WERI-Rb-1 (cell line): ENCODE data around the gene SHOC2.

Experiments
- DNase-seq: peaks from one replicate; pipeline ENCODE4 v3.0.0-alpha.2; 2020
- H3K27ac ChIP-seq: fragments of 250-450 bp; sonication (Bioruptor Pico); 2 replicates; pipeline ENCODE4 v1.5.1; 2020; ENCODE audit warnings: mild to moderate bottlenecking, moderate library complexity
- H3K27me3 ChIP-seq: fragments of 250-450 bp; sonication (Bioruptor Pico); 2 replicates; pipeline ENCODE4 v1.5.1; 2021; ENCODE audit warnings: mild to moderate bottlenecking, low read depth, moderate library complexity; ENCODE audit not compliant: insufficient read depth, severe bottlenecking
- H3K36me3 ChIP-seq: fragments of 250-450 bp; sonication (Bioruptor Pico); 2 replicates; pipeline ENCODE4 v1.5.1; 2020; ENCODE audit warnings: mild to moderate bottlenecking, moderate library complexity
- H3K4me3 ChIP-seq: 2 replicates; pipeline ENCODE4 v1.5.1; 2011; ENCODE audit warnings: low read depth, mild to moderate bottlenecking, control low read depth, low read length
- H3K9me3 ChIP-seq: fragments of 250-450 bp; sonication (Bioruptor Pico); 2 replicates; pipeline ENCODE4 v1.5.1; 2021; ENCODE audit warnings: mild to moderate bottlenecking, moderate library complexity; ENCODE audit not compliant: severe bottlenecking
- CTCF ChIP-seq: IDR thresholded peaks from 2 replicates; pipeline ENCODE4 v1.5.1; 2011; ENCODE audit warnings: low read depth, mild to moderate bottlenecking, control low read depth, inconsistent platforms, low read length

Gene SHOC2

GRCh38 chr10:110893559-110894179, 25.7 kb upstream of the SHOC2 start:
- H3K36me3 ChIP-seq: peaks cover 47% of the 10 kb centered on the region

DNA sequence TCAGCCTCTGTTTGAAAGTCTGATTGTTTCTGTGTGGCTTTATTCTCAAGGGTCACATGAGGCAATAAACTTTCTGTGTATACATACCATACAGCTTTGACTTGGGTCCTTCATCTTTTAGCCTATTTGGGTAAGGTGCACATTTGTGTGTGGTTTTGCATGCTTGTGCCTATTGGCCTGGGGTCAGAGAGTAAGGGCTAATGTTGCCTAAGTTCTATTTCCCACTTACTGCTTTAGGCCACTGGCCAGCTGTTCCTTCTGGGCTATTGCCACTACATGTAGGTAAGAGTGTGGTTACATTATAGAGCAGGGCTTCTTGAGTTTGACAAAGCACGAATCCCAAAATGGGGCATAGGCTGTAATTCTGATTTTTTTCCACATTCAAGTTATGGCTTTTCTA, 22.2 kb upstream of the SHOC2 start:
- TF ChIP-seq CTCF: no peak
- Histone ChIP-seq H3K9me3 (no peaks in the 10 kb centered on the region), H3K27me3 (no peaks in the 10 kb centered on the region), H3K4me3 (no peak overlapping the region), H3K36me3 (peaks cover 45% of the 10 kb centered on the region), H3K27ac (no peak overlapping the region)
- no peak for DNase-seq

More at GRCh38 chr10:110893559-110894179, 25.7 kb upstream of the SHOC2 start:
- H3K27me3 ChIP-seq: no peaks in the 10 kb centered on the region
- no peaks in the 10 kb centered on the region for H3K9me3 ChIP-seq
- no peak overlapping the region for H3K4me3 ChIP-seq
- DNase-seq: no peak
- H3K27ac ChIP-seq: no peak overlapping the region
- TF ChIP-seq CTCF: no peak

DNA sequence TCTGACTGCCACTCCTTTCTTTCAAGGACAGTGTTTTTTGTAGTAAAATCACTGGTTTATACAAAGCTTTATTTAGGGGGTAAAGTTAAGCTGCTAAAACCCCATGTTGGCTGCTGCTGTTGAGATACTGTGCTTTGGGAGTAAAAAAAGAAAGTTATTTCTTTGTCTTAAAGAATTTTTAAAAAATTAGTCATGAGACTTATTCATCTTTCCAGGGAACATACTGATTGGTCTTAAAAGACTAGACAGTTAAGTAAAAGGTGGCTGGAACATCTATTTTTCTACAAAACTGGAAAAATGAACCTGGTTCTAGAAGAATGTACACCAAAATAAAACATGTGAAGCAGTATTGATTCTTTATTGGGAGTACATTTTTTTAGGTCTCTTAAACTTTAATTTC, 21.0 kb upstream of the SHOC2 start:
- Histone ChIP-seq H3K9me3 (no peaks in the 10 kb centered on the region), H3K36me3 (peaks cover 34% of the 10 kb centered on the region), H3K4me3 (no peak overlapping the region), H3K27ac (no peak overlapping the region), H3K27me3 (no peaks in the 10 kb centered on the region)
- TF ChIP-seq CTCF: no peak
- no peak for DNase-seq

GRCh38 chr10:110900983-110901382, 18.4 kb upstream of the SHOC2 start:
- Histone ChIP-seq H3K27ac (no peak overlapping the region), H3K4me3 (no peak overlapping the region), H3K27me3 (no peaks in the 10 kb centered on the region), H3K9me3 (no peaks in the 10 kb centered on the region), H3K36me3 (peaks cover 22% of the 10 kb centered on the region)
- no peak for TF ChIP-seq CTCF
- no peak for DNase-seq

GRCh38 chr10:110901954-110902819, 17.2 kb upstream of the SHOC2 start:
- Histone ChIP-seq H3K4me3 (no peak overlapping the region), H3K27ac (no peak overlapping the region), H3K36me3 (peaks cover 14% of the 10 kb centered on the region), H3K27me3 (no peaks in the 10 kb centered on the region), H3K9me3 (no peaks in the 10 kb centered on the region)
- no peak for TF ChIP-seq CTCF
- DNase-seq: no peak
